Measurements from ENCODE around the gene TTC1. TPM values are rescaled to one million over a fixed set of nuclear protein-coding genes. Genes with fewer than 3 reads are reported as not detected.

Gene TTC1
- total and polyA plus RNA-seq, 7 donors, result 38.3 to 65.0 (median 53.2) TPM

- H3K4me3 ChIP-seq, result no peak overlapping the region
- H3K36me3 ChIP-seq, result peaks cover 0 to 22% (median 4%) of the 10 kb centered on the region in 4 donors
- 40 to 78% methylated on average over 2 of the region's 2 CpGs for WGBS, 2 donors
- no peak for DNase-seq
- TF ChIP-seq POLR2A (IDR thresholded peaks at IDR 0.05) (no peak), EP300 (IDR thresholded peaks at IDR 0.05) (no peak), CTCF (IDR thresholded peaks at IDR 0.05) (no peak), POLR2AphosphoS5 (IDR thresholded peaks at IDR 0.05) (no peak)
- peaks cover 0 to 15% (median 6%) of the 10 kb centered on the region in 4 donors for H3K4me1 ChIP-seq
- H3K27ac ChIP-seq, result no peak overlapping the region
- H3K27me3 ChIP-seq, result no peaks in the 10 kb centered on the region
- H3K9me3 ChIP-seq, result no peaks in the 10 kb centered on the region
- intact Hi-C loops (cut with DNase I), result no loop called here
Measured at GRCh38 chr5:160079753-160080152, 70.8 kb downstream of the TTC1 start.

GRCh38 chr5:160081495-160081894 is 72.6 kb downstream of the TTC1 start:
- peaks cover 0 to 18% (median 4%) of the 10 kb centered on the region in 4 donors for H3K36me3 ChIP-seq
- no peak for DNase-seq
- no peaks in the 10 kb centered on the region for H3K27me3 ChIP-seq
- H3K4me3 ChIP-seq, result no peak overlapping the region
- no peaks in the 10 kb centered on the region for H3K9me3 ChIP-seq
- TF ChIP-seq EP300 (IDR thresholded peaks at IDR 0.05), result no peak
- no peak for TF ChIP-seq POLR2A (IDR thresholded peaks at IDR 0.05)
- TF ChIP-seq CTCF (IDR thresholded peaks at IDR 0.05), result no peak
- TF ChIP-seq POLR2AphosphoS5 (IDR thresholded peaks at IDR 0.05), result no peak
- WGBS, 2 donors, result 45 to 77% methylated on average over 3 of the region's 3 CpGs
- H3K27ac ChIP-seq, result no peak overlapping the region
- intact Hi-C loops (cut with DNase I), result no loop called here
- peaks cover 0 to 15% (median 6%) of the 10 kb centered on the region in 4 donors for H3K4me1 ChIP-seq

GRCh38 chr5:160082614-160083500 is 73.9 kb downstream of the TTC1 start:
- Histone ChIP-seq H3K36me3 (peaks cover 0 to 5% (median 2%) of the 10 kb centered on the region in 4 donors), H3K27me3 (no peaks in the 10 kb centered on the region), H3K9me3 (no peaks in the 10 kb centered on the region), H3K4me3 (no peak overlapping the region), H3K4me1 (peaks cover 0 to 15% (median 6%) of the 10 kb centered on the region in 4 donors), H3K27ac (peak overlapping the region in 2 of 4 donors; percentile 9 to 29)
- WGBS, 2 donors, result 79 to 86% methylated on average over 9 of the region's 9 CpGs
- intact Hi-C loops (cut with DNase I), result no loop called here
- TF ChIP-seq POLR2A (IDR thresholded peaks at IDR 0.05), result no peak
- no peak for TF ChIP-seq POLR2AphosphoS5 (IDR thresholded peaks at IDR 0.05)
- TF ChIP-seq EP300 (IDR thresholded peaks at IDR 0.05), result no peak
- TF ChIP-seq CTCF (IDR thresholded peaks at IDR 0.05), result no peak
- no peak for DNase-seq

GRCh38 chr5:160083501-160083900 is 74.6 kb downstream of the TTC1 start:
- no peaks in the 10 kb centered on the region for H3K9me3 ChIP-seq
- intact Hi-C loops (cut with DNase I), result no loop called here
- peaks cover 0 to 15% (median 6%) of the 10 kb centered on the region in 4 donors for H3K4me1 ChIP-seq
- H3K36me3 ChIP-seq, result peaks cover 0 to 3% (median under 1%) of the 10 kb centered on the region in 4 donors
- H3K4me3 ChIP-seq, result no peak overlapping the region
- no peaks in the 10 kb centered on the region for H3K27me3 ChIP-seq
- peak overlapping the region in 2 of 4 donors; percentile 9 to 29 for H3K27ac ChIP-seq
- no peak for TF ChIP-seq CTCF (IDR thresholded peaks at IDR 0.05)
- TF ChIP-seq POLR2AphosphoS5 (IDR thresholded peaks at IDR 0.05), result no peak
- no peak for TF ChIP-seq EP300 (IDR thresholded peaks at IDR 0.05)
- TF ChIP-seq POLR2A (IDR thresholded peaks at IDR 0.05), result no peak
- no peak for DNase-seq
- WGBS, 2 donors, result 81 to 86% methylated on average over 3 of the region's 3 CpGs
